ENCODE measurements around the gene FZD4. TPM values are rescaled to one million over a fixed set of nuclear protein-coding genes. Genes with fewer than 3 reads are reported as not detected.
"Not testable (repeated sequence)": the region's sequence is repeated elsewhere in the genome, so short reads cannot be mapped to it uniquely, and the experiment has no call there.

The FZD4 gene
- total and polyA plus RNA-seq, 3 donors from 2014 or later = 14.8 to 31.9 (median 31.2) TPM

GRCh38 chr11:86919557-86920210 is 35.5 kb downstream of the FZD4 start:
- Histone ChIP-seq H3K27ac (peak overlapping the region in 1 of 2 donors; percentile 3), H3K36me3 (ENCODE audit: low read depth, missing control alignments) (no peaks in the 10 kb centered on the region), H3K4me3 (no peak overlapping the region), H3K4me1 (peaks cover 4% of the 10 kb centered on the region), H3K27me3 (no peaks in the 10 kb centered on the region), H3K9me3 (no peaks in the 10 kb centered on the region)
- intact Hi-C loops (cut with DNase I; ENCODE audit: low total_unique reads) = no loop called here
- TF ChIP-seq CTCF (IDR thresholded peaks at IDR 0.05) = peak; percentile 52 to 75 (median 55)
- TF ChIP-seq POLR2A (IDR thresholded peaks at IDR 0.05) = no peak
- 69% methylated on average over 7 of the region's 7 CpGs for WGBS, 2 donors
- DNase-seq = peak; percentile 35

DNA sequence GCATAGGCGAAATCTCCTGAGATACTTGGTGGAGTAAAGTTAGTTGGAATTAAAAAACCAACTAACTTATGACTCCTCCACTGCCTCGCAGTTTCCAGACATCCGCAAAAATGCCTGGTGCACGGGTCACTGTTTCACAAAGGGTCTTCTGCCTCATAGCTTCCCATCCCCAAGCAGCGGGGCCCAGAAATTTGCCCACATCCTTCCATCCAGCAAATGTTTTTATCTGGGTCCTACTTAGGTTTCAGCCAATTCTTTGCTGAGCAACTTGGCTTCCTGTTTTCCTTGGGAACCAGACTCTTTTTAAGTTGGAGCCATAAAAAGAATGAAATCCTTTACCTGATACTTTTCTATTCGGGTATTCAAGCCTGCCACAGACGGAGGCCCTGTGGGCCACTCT is 36.2 kb downstream of the FZD4 start:
- H3K27me3 ChIP-seq = no peaks in the 10 kb centered on the region
- no peaks in the 10 kb centered on the region for H3K9me3 ChIP-seq
- intact Hi-C loops (cut with DNase I; ENCODE audit: low total_unique reads) = no loop called here
- no peak for DNase-seq
- no peaks in the 10 kb centered on the region for H3K36me3 ChIP-seq (ENCODE audit: low read depth, missing control alignments)
- no peak overlapping the region for H3K4me3 ChIP-seq
- TF ChIP-seq POLR2A (IDR thresholded peaks at IDR 0.05) (no peak), CTCF (IDR thresholded peaks at IDR 0.05) (no peak)
- peak overlapping the region in 1 of 2 donors; percentile 3 for H3K27ac ChIP-seq
- H3K4me1 ChIP-seq = peaks cover 4% of the 10 kb centered on the region
- WGBS, 2 donors = 64 to 76% methylated on average over 7 of the region's 7 CpGs

DNA sequence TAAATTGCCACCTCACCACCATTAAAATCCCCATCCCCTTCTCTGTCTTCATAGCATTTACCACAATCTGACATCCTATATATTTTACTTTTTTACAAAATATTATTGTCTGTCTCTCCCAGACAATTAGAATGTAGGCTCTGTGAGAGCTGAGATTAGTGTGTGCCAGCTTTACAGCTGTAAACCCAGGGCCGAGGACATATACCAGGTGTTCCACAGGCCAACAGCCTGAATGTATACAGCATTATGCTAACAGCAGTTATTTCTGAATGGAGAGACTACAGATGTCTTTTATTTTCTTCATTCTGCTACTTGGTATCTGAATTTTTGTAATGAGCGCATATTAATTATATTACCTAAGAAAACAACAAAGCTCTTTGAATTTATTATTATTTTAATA is 36.7 kb downstream of the FZD4 start:
- Histone ChIP-seq H3K27ac (peak overlapping the region in 1 of 2 donors; percentile 3), H3K36me3 (ENCODE audit: low read depth, missing control alignments) (no peaks in the 10 kb centered on the region), H3K4me3 (no peak overlapping the region), H3K27me3 (no peaks in the 10 kb centered on the region), H3K9me3 (no peaks in the 10 kb centered on the region), H3K4me1 (peaks cover 4% of the 10 kb centered on the region)
- no peak for DNase-seq
- TF ChIP-seq CTCF (IDR thresholded peaks at IDR 0.05) (no peak), POLR2A (IDR thresholded peaks at IDR 0.05) (no peak)
- WGBS, 2 donors = 82 to 87% methylated on average over 2 of the region's 2 CpGs
- intact Hi-C loops (cut with DNase I; ENCODE audit: low total_unique reads) = no loop called here

DNA sequence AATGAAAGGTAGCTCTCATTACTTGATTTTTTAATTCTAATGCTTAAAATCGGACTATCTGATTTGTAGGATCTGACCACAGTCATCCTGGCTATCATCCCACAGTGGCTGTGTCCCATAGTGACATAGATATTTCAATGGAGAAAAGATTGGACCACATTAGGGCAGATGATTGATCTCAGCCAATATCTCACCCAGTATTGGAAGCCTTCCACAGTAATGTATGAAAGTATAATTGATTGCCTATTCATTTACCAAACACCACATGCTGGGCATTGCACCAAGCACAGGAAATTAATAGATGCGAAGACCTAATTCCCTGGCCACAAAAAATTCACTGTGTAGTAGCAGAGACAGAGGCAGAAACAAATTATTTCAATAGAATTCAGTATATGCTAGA is 37.6 kb downstream of the FZD4 start:
- Histone ChIP-seq H3K27me3 (no peaks in the 10 kb centered on the region), H3K9me3 (no peaks in the 10 kb centered on the region), H3K4me1 (peaks cover 4% of the 10 kb centered on the region), H3K4me3 (no peak overlapping the region), H3K27ac (no peak overlapping the region), H3K36me3 (ENCODE audit: low read depth, missing control alignments) (no peaks in the 10 kb centered on the region)
- intact Hi-C loops (cut with DNase I; ENCODE audit: low total_unique reads) = no loop called here
- no peak for DNase-seq
- TF ChIP-seq POLR2A (IDR thresholded peaks at IDR 0.05) (no peak), CTCF (IDR thresholded peaks at IDR 0.05) (no peak)
- WGBS, 2 donors = 88 to 93% methylated on average over 2 of the region's 2 CpGs

GRCh38 chr11:86916330-86916729 is 38.9 kb downstream of the FZD4 start:
- no peak overlapping the region for H3K4me3 ChIP-seq

GRCh38 chr11:86915850-86916249 is 39.3 kb downstream of the FZD4 start:
- H3K27me3 ChIP-seq; H3K9me3 ChIP-seq; H3K4me1 ChIP-seq; H3K36me3 ChIP-seq (ENCODE audit: low read depth, missing control alignments); DNase-seq; H3K4me3 ChIP-seq; intact Hi-C loops (cut with DNase I; ENCODE audit: low total_unique reads): not testable (repeated sequence)
- peak overlapping the region in 1 of 2 donors; percentile 33 for H3K27ac ChIP-seq
- WGBS, 2 donors = 30 to 40% methylated on average over 1 of the region's 1 CpG

More at GRCh38 chr11:86916330-86916729, 38.9 kb downstream of the FZD4 start:
- peaks cover 4% of the 10 kb centered on the region for H3K4me1 ChIP-seq
- intact Hi-C loops (cut with DNase I; ENCODE audit: low total_unique reads) = no loop called here
- TF ChIP-seq POLR2A (IDR thresholded peaks at IDR 0.05) = no peak
- TF ChIP-seq CTCF (IDR thresholded peaks at IDR 0.05) = no peak
- H3K36me3 ChIP-seq (ENCODE audit: low read depth, missing control alignments) = no peaks in the 10 kb centered on the region
- H3K27me3 ChIP-seq = no peaks in the 10 kb centered on the region
- DNase-seq = no peak
- H3K9me3 ChIP-seq = no peaks in the 10 kb centered on the region
- H3K27ac ChIP-seq = peak overlapping the region in 1 of 2 donors; percentile 33
- 32 to 38% methylated on average over 1 of the region's 1 CpG for WGBS, 2 donors

Measured in testis (tissue), 3 donors.